ENCODE measurements around the gene NKAIN1.
"Not testable (repeated sequence)": the region's sequence is repeated elsewhere in the genome, so short reads cannot be mapped to it uniquely, and the experiment has no call there.

The NKAIN1 gene

DNA sequence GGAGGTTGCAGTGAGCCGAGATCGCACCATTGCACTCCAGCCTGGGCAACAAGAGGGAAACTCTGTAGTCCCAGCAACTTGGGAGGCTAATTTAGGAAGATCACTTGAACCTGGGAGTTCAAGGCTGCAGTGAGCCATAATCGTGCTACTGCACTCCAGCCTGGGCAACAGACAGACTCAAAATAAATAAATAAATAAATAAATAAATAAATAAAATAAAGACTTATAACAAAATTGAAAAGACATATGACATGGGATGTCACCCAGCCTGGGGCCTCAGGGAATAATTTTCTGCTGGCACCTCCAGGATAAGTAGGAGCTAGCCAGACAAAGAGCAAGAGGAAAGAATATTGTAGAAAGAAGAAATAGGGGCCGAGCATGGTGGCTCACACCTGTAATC, 96.2 kb downstream of the NKAIN1 start:
- H3K27ac ChIP-seq, result no peak overlapping the region
- TF ChIP-seq, protein P1, sequence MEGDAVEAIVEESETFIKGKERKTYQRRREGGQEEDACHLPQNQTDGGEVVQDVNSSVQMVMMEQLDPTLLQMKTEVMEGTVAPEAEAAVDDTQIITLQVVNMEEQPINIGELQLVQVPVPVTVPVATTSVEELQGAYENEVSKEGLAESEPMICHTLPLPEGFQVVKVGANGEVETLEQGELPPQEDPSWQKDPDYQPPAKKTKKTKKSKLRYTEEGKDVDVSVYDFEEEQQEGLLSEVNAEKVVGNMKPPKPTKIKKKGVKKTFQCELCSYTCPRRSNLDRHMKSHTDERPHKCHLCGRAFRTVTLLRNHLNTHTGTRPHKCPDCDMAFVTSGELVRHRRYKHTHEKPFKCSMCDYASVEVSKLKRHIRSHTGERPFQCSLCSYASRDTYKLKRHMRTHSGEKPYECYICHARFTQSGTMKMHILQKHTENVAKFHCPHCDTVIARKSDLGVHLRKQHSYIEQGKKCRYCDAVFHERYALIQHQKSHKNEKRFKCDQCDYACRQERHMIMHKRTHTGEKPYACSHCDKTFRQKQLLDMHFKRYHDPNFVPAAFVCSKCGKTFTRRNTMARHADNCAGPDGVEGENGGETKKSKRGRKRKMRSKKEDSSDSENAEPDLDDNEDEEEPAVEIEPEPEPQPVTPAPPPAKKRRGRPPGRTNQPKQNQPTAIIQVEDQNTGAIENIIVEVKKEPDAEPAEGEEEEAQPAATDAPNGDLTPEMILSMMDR (conservative IDR thresholded peaks at IDR 0.05), result no peak
- TF ChIP-seq ZFX (IDR thresholded peaks at IDR 0.05), result no peak

DNA sequence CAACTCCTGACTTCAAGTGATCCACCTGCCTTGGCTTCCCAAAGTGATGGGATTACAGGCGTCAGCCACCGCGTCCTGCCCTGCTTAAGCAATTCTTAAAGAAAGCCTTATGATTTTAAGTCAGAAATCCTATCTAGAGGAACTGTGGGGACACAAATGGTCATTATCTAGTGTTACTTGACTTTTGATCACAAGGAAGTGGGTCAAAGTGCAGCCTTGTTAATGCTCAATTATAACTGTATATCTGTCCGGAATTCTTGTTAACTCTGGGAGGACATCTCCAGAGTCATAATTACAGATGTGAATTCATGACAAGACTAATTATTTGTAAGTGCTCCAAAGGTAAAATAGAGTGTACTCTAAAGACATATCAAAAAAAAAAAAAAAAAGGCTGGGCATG, 97.3 kb downstream of the NKAIN1 start:
- no peak overlapping the region for H3K27ac ChIP-seq
- no peak for TF ChIP-seq ZFX (IDR thresholded peaks at IDR 0.05)
- TF ChIP-seq, protein P1 (conservative IDR thresholded peaks at IDR 0.05), result no peak

DNA sequence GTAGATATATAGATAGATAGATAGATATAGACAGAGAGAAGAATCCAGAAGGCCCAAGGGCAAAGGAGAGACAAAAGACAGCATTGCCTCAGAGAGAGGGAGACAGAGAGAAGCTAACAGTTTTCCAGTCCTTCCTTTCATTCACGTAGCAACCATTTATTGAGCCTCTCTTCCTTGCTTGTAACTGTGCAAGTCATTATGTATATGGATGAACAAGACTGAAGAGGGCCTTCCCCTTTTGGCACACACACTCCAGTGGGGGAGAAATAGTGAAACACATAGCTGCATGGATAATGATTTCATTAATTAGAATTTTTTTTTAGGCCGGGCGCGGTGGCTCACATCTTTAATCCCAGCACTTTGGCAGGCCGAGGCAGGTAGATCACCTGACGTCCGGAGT, 99.4 kb downstream of the NKAIN1 start:
- no peak overlapping the region for H3K27ac ChIP-seq
- TF ChIP-seq ZFX (IDR thresholded peaks at IDR 0.05), result no peak
- TF ChIP-seq, protein P1 (conservative IDR thresholded peaks at IDR 0.05), result no peak

DNA sequence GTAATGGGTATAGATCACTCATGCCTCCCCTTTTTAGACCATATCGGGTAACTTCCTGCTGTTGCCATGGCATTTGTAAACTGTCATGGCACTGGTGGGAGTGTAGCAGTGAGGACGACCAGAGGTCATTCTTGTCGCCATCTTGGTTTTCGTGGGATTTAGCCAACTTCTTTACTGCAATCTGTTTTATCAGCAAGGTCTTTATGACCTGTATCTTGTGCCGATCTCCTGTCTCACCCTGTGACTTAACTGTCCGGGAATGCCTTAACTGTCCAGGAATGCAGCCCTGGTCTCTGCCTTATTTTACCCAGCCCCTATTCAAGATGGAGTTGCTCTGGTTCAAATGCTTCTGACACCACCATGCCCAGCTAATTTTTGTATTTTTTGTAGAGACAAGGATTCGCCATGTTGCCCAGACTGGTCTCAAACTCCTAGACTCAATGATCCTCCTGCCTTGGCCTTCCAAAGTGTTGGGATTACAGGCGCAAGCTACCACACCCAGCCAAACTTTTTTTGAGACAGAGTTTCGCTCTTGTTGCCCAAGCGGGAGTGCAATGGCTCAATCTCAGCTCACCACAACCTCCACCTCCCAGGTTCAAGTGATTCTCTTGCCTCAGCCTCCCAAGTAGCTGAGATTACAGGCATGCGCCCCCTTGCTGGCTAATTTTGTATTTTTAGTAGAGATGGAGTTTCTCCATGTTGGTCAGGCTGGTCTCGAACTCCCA, 100.7 kb downstream of the NKAIN1 start:
- not testable (repeated sequence) for H3K27ac ChIP-seq

DNA sequence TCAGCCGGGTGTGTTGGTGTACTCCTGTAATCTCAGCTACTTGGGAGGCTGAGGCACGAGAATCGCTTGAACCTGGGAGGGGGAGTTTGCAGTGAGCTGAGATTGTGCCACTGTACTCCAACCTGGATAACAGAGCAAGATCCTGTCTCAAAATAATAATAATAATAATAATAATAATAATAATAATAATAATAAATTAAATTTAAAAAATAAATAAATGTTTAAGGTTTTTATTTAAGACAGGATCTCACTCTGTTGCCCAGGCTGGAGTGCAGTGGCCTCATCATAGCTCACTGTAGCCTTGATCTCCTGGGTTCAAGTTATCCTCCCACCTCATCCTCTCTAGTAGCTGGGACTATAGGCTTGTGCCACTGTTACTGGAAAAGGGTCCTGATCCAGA, 101.8 kb downstream of the NKAIN1 start:
- H3K27ac ChIP-seq, result not testable (repeated sequence)

DNA sequence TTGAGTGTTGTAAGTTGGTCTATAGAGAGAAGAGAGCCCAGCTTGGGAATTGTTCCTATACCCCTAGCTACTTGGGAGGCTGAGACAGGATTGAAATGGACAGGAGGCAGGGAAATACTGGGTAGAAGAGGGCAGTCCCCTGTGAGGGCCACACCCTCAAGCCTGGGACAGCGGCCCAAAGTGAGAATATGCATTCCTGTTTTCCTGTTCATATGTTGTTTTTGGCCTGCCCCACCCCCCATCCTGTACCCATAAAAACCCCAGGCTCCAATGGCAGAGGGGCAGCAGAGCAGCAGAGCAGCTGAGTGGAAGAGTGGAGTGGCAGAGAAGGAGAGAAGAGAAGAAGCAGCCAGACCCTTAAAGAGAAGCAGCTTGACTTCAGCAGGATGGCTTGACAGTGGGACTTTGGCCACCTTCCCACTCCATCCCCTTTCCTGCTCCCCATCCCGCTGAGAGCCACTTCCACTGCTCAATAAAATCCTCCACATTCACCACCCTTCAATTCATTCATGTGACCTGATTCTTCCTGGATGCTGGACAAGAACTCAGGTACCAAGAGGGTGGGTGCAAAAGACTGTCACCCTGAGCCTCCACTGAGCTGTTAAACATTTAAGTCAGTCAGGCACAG, 103.6 kb downstream of the NKAIN1 start:
- no peak overlapping the region for H3K27ac ChIP-seq
- no peak for TF ChIP-seq ZFX (IDR thresholded peaks at IDR 0.05)
- TF ChIP-seq, protein P1 (conservative IDR thresholded peaks at IDR 0.05), result no peak

DNA sequence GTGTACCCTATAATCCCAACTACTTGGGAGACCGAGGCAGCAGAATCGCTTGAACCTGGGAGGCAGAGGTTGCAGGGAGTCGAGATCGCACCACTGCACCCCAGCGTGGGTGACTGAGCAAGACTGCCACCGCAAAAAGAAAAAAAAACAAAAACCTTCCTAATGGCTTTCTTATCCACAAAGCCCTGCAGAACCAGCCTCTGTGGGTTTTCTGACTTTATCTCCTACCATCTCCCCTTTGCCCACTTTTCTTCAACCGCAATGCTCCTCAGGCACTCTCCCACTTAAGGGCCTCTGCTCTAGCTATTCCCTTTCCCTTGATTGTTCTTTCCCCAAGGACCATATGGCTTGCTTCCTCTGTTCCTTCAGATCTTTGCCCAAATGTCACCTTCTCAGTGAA, 106.3 kb downstream of the NKAIN1 start:
- TF ChIP-seq, protein P1 (conservative IDR thresholded peaks at IDR 0.05), result no peak
- TF ChIP-seq ZFX (IDR thresholded peaks at IDR 0.05), result no peak
- H3K27ac ChIP-seq, result no peak overlapping the region

Data from C4-2B (cell line).